A172 (cell line): ENCODE measurements around the gene PRDM15. TPM values are rescaled to one million over a fixed set of nuclear protein-coding genes. Genes with fewer than 3 reads are reported as not detected.
A peak's percentile ranks its signal among the peaks of the same experiment; 100 is the strongest.

Experiments used
- DNase-seq: peaks from one replicate; pipeline ENCODE4 v3.0.0-alpha.2; 2015; ENCODE audit warnings: low spot score
- total RNA-seq: library from RNA; depleted of rRNA; stranded (reverse); fragments of >200 nt; shearing (Covaris generic); gene quantifications from 2 replicates; pipeline ENCODE4 v1.2.3, GENCODE V29; 2014

Gene PRDM15
- total RNA-seq, 1 experiment from 2014 or later, result 5.2 TPM

- DNase-seq, result no peak
These were observed 98.7 kb downstream of the PRDM15 start for GRCh38 chr21:41780337-41781049.

- DNase-seq, result no peak
These were observed 99.5 kb downstream of the PRDM15 start for GRCh38 chr21:41779659-41780058.

GRCh38 chr21:41778930-41779600, 100.1 kb downstream of the PRDM15 start:
- DNase-seq, result no peak

- peak; percentile 85 for DNase-seq
These were observed 101.0 kb downstream of the PRDM15 start for GRCh38 chr21:41777951-41778815.

- no peak for DNase-seq
These were observed 102.4 kb downstream of the PRDM15 start for GRCh38 chr21:41776778-41777177.

- no peak for DNase-seq
These were observed 104.0 kb downstream of the PRDM15 start for GRCh38 chr21:41775149-41775472.

- no peak for DNase-seq
These were observed 104.5 kb downstream of the PRDM15 start for GRCh38 chr21:41774467-41775148.

- no peak for DNase-seq
These were observed 106.6 kb downstream of the PRDM15 start for GRCh38 chr21:41772351-41773080.

- no peak for DNase-seq
These were observed 107.6 kb downstream of the PRDM15 start for GRCh38 chr21:41771625-41771945.

- DNase-seq, result no peak
These were observed 108.1 kb downstream of the PRDM15 start for GRCh38 chr21:41770901-41771624.

GRCh38 chr21:41769933-41770332, 109.2 kb downstream of the PRDM15 start:
- no peak for DNase-seq

GRCh38 chr21:41769521-41769920, 109.6 kb downstream of the PRDM15 start:
- DNase-seq, result no peak

GRCh38 chr21:41769111-41769510, 110.0 kb downstream of the PRDM15 start:
- peak; percentile 35 for DNase-seq

GRCh38 chr21:41768437-41769042, 110.6 kb downstream of the PRDM15 start:
- peak; percentile 83 for DNase-seq

- DNase-seq, result peak; percentile 73
These were observed 111.3 kb downstream of the PRDM15 start for GRCh38 chr21:41767606-41768436.

GRCh38 chr21:41766883-41767605, 112.1 kb downstream of the PRDM15 start, which contains the start of gene RIPK4:
Gene RIPK4 (minus strand): TSS chr21:41767052. CDS start chr21:41767041, 11 bp downstream.
- no peak for DNase-seq

- DNase-seq, result no peak
These were observed 112.9 kb downstream of the PRDM15 start for GRCh38 chr21:41765973-41766882.

GRCh38 chr21:41765420-41765821, 113.7 kb downstream of the PRDM15 start:
- DNase-seq, result no peak
